ENCODE data around the gene ARSH.

The ARSH gene

GRCh38 chrX:2965965-2966364 lies 40.4 kb upstream of the ARSH start:
- no peak for DNase-seq
- peaks cover 25% of the 10 kb centered on the region for H3K27me3 ChIP-seq (ENCODE audit: insufficient read depth, low read depth, severe bottlenecking)

GRCh38 chrX:2967012-2967411 lies 39.3 kb upstream of the ARSH start:
- Histone ChIP-seq H3K27ac (no peak overlapping the region), H3K4me3 (ENCODE audit: low read depth, low read length) (no peak overlapping the region), H3K27me3 (ENCODE audit: insufficient read depth, low read depth, severe bottlenecking) (peaks cover 25% of the 10 kb centered on the region), H3K9me3 (ENCODE audit: severe bottlenecking) (no peaks in the 10 kb centered on the region), H3K36me3 (no peaks in the 10 kb centered on the region)
- TF ChIP-seq, protein P1, sequence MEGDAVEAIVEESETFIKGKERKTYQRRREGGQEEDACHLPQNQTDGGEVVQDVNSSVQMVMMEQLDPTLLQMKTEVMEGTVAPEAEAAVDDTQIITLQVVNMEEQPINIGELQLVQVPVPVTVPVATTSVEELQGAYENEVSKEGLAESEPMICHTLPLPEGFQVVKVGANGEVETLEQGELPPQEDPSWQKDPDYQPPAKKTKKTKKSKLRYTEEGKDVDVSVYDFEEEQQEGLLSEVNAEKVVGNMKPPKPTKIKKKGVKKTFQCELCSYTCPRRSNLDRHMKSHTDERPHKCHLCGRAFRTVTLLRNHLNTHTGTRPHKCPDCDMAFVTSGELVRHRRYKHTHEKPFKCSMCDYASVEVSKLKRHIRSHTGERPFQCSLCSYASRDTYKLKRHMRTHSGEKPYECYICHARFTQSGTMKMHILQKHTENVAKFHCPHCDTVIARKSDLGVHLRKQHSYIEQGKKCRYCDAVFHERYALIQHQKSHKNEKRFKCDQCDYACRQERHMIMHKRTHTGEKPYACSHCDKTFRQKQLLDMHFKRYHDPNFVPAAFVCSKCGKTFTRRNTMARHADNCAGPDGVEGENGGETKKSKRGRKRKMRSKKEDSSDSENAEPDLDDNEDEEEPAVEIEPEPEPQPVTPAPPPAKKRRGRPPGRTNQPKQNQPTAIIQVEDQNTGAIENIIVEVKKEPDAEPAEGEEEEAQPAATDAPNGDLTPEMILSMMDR (IDR thresholded peaks at IDR 0.05; ENCODE audit: low read depth, low read length) = no peak
- DNase-seq = no peak

More at GRCh38 chrX:2965965-2966364, 40.4 kb upstream of the ARSH start:
- Histone ChIP-seq H3K27ac (no peak overlapping the region), H3K4me3 (ENCODE audit: low read depth, low read length) (no peak overlapping the region), H3K9me3 (ENCODE audit: severe bottlenecking) (no peaks in the 10 kb centered on the region), H3K36me3 (no peaks in the 10 kb centered on the region)
- TF ChIP-seq, protein P1 (IDR thresholded peaks at IDR 0.05; ENCODE audit: low read depth, low read length) = no peak

GRCh38 chrX:2967584-2967983 lies 38.8 kb upstream of the ARSH start:
- Histone ChIP-seq H3K9me3 (ENCODE audit: severe bottlenecking) (no peaks in the 10 kb centered on the region), H3K27ac (no peak overlapping the region), H3K4me3 (ENCODE audit: low read depth, low read length) (no peak overlapping the region), H3K36me3 (no peaks in the 10 kb centered on the region), H3K27me3 (ENCODE audit: insufficient read depth, low read depth, severe bottlenecking) (peaks cover 25% of the 10 kb centered on the region)
- no peak for DNase-seq
- TF ChIP-seq, protein P1 (IDR thresholded peaks at IDR 0.05; ENCODE audit: low read depth, low read length) = no peak

- Histone ChIP-seq H3K36me3 (no peaks in the 10 kb centered on the region), H3K4me3 (ENCODE audit: low read depth, low read length) (no peak overlapping the region), H3K27ac (no peak overlapping the region), H3K9me3 (ENCODE audit: severe bottlenecking) (no peaks in the 10 kb centered on the region), H3K27me3 (ENCODE audit: insufficient read depth, low read depth, severe bottlenecking) (peaks cover 23% of the 10 kb centered on the region)
- TF ChIP-seq, protein P1 (IDR thresholded peaks at IDR 0.05; ENCODE audit: low read depth, low read length) = no peak
- DNase-seq = no peak
These were observed 38.1 kb upstream of the ARSH start for GRCh38 chrX:2967998-2968909.

DNA sequence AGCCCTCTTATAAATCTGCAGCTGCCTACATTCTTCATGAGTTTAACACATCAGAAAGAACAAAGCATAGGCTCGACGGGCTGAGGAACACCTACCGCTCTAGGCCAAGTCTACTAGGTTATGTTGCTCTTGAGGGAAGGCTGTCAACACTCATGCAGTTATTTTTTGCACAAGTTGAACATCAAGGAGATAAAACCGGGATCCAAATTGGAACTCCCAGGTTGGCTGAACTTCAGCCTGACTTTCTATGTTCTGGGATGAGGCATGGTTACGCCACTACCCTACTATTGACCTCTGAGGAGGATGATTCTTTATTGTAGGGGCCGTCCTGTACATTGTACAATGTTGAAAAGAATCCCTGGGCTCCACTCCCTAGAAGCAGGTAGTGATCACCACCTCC lies 37.3 kb upstream of the ARSH start:
- Histone ChIP-seq H3K36me3 (no peaks in the 10 kb centered on the region), H3K9me3 (ENCODE audit: severe bottlenecking) (no peaks in the 10 kb centered on the region), H3K27me3 (ENCODE audit: insufficient read depth, low read depth, severe bottlenecking) (peaks cover 19% of the 10 kb centered on the region), H3K4me3 (ENCODE audit: low read depth, low read length) (no peak overlapping the region), H3K27ac (no peak overlapping the region)
- DNase-seq = no peak
- TF ChIP-seq, protein P1 (IDR thresholded peaks at IDR 0.05; ENCODE audit: low read depth, low read length) = no peak
